Renal pelvis (tissue), 4 donors: ENCODE measurements around the gene SLC35F3. TPM values are rescaled to one million over a fixed set of nuclear protein-coding genes. Genes with fewer than 3 reads are reported as not detected.

Source experiments
- DNase-seq: peaks from one replicate; pipeline ENCODE4 v3.0.0-alpha.2; 2013
- polyA plus RNA-seq, 3 donors: library from polyadenylated mRNA; unstranded; fragments of 120-200 nt; gene quantifications; one replicate each; pipeline ENCODE4 v1.2.1, GENCODE V29; 2013; ENCODE audit not compliant: insufficient read length in 3 of 3

Gene SLC35F3
- polyA plus RNA-seq, 3 donors = 0.31 to 0.51 (median 0.49) TPM

DNA sequence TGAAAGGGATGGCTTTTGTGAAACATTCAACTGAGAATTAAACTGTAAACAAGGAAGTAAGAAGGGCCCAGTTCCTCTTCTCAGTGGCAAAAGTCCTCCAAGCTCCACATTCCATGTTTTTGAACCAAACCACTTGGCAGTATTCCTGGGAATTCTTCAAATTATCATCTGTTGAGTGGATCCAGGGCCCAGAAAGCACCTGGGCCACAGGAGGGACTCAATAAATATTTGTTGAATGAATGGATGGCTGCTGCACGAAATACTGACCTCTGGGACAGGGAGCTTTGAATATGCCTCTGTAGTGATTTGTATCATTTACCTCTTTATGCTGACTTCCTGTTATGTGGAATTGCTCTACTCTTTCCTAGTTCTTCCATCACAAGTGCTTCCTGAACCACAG is 4.7 kb downstream of the SLC35F3 start:
- no peak for DNase-seq

DNA sequence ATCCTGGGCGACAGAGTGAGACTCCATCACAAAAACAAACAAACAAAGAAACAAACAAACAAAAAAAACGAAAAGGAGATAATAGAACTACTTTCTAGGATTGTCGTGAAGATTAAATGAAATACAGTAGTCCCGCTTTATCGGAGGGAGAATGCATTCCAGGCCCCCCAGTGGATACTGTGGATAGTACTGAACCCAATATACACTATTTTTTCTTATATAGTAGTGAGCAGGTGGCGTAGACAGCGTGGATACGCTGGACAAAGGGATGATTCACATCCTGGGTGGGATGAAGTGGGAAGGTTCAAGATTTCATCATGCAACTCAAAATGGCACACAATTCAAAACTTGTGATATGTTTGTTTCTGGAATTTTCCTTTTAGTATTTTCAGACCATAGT is 8.0 kb downstream of the SLC35F3 start:
- DNase-seq = no peak

DNA sequence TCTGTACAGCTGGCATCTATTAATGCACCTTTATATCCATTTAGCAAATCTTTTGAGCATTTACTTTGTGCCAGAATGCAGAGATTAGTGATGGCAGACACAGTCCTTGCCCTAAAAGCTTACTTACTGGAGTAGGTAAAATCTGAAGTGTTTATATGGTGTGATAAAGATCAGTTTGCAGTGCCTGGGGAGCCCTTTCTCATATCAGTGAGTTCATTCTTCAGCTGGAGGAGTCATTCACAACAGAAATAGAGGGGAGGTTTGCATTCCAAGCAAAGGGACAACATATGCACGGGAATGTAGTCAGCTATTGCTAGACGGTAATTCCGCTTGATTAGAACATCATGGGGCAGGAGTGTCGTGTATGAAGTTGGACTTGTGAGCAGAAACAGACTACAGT is 8.4 kb downstream of the SLC35F3 start:
- DNase-seq = no peak

DNA sequence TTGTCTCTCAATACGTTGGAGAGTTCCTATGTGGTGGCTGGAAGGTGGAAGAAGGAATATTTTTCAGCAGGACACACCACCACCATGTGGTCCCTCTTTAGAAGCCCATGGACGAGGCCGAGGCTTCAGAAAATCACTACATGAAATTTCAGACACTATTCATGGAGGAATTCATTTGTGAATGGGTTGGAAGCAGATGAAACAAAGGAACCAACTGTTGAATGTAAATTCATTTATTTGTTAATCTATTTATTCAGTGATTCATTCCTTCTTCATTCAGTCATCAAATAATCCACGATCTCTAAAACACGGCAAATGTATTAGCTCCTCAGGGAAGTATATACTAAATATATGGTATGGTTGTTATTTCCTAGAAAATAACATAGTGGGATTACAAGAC is 12.2 kb downstream of the SLC35F3 start:
- DNase-seq = no peak

DNA sequence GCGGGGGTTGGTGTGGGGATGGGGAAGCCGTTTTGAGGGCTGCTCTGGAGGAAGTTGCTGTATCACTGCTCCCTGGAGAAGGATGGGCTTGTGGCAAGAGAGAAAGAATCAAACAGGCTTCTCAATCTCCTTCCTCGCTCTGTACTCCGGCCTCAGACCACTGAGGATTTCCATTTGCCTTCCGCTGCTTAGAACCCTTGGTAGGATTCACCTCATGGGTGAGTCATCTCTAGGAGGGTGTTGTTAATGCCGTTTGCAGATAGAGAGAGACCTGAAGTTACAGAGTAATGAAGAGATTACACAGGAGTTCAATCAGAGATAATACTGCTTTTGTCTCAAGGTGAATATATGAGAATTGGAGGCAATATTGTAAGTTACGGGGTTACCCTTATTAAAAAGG is 15.3 kb downstream of the SLC35F3 start:
- no peak for DNase-seq

DNA sequence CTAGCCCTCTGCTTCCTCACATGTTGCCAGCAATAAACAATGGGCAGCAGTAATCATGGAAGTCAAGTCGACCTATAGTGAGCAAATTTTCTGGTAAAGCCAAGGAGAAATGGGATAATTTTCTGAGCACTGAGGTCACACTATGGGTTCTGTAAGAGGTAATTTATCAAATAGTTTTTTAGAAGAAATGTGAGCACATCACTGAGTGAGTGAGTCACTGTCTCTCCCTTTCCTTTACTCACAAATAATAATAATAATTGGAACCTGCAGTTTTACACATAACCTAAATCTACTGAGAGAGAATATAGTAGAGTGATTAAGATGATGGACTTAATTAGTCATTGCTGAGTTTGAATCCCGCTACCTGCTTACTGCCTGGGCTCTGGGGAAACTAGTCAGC is 23.6 kb downstream of the SLC35F3 start:
- no peak for DNase-seq

DNA sequence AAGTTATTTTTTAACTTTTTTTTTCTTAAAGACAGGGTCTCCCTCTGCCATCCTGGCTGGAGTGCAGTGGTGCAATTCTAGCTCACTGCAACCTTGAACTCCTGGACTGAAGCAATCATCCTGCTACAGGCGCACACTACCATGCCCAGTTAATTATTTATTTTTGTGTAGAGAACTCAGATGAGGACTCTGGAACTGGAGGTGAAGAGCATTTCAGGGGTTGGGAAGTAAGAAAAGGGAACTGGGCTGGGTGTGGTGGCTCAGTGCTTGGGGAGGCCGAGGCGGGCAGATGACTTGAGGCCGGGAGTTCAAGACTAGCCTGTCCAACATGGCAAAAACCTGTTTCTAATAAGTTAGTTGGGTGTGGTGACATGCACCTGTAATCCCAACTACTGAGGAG is 28.9 kb downstream of the SLC35F3 start:
- no peak for DNase-seq

DNA sequence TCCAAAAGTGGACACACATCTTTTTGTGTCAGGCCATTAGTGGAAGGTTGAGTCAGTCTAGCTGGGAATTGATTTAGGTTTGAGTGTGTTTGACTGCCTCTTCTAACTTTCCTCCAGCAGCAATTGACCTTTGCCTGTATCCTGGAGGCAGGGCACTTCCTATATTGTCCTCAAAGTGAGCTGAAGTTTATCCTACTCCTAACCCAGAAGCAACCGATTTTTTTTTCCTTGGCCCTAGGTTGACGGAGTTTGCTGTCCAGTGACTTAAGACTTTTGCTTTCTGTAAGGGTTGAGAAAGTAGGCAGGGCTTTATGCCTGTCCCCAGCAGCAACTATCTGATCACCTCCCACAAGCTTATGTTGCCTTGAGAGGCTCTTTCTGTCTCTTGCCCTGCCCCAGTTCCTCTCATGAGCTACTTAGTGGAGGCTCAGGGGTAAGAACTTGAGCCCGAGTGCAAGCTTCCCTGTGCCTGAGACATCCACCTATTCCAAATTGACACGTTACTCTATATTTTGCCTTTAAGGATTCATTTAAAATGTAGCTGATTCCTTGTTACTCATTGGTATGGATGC is 30.9 kb downstream of the SLC35F3 start:
- DNase-seq = no peak

DNA sequence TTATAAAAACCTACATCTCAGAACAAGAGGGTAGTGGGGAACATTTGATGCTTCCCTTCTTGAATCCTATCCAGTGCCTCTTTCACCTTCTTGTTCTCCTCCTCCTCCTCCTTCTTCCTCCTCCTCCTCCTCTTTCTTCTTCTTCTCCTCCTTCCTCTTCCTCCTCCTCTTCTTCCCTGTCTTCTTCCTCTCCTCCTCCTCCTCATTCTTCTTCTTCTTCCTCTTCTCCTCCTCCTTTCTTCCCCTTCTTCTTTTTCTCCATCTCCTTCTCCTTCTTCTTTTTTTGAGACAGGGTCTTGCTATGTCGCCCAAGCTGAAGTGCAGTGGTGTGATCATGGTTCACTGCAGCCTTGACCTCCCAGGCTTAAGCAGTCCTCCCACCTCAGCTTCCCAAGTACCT is 31.9 kb downstream of the SLC35F3 start:
- no peak for DNase-seq

DNA sequence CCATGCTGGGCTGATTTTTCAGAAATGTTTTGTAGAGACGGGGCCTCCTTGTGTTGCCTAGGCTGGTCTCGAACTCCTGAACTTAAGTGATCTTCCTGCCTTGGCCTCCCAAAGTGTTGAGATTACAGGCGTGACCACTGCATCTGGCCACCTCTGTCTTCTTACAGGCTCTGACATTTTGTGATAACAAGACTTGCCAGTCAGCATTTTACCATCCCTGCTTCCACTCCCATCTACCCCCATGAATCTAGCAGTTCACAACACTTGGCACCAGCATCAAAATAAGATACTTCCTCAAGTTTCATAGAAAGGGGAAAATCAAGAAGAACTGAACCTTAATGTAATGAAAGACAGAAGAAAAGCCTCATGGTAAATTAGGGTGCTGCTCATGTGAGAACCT is 32.4 kb downstream of the SLC35F3 start:
- DNase-seq = no peak

DNA sequence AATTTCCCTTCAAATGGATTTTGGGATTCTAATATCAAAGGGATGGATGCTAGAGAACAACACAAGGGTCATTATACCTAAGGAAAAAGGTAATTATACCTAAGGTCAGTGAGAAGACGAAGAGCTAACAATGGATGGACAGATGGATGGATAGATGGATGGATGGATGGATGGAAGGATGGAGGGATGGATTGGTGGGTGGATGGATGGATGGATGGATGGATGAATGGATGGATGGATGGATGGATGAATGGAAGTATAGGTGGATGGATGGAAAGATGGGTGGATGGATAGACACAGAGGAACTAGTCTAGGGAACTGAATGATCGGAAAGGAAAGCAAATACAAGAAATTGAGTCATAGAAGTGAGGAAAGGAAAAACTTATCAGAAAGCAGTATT is 34.0 kb downstream of the SLC35F3 start:
- DNase-seq = no peak

DNA sequence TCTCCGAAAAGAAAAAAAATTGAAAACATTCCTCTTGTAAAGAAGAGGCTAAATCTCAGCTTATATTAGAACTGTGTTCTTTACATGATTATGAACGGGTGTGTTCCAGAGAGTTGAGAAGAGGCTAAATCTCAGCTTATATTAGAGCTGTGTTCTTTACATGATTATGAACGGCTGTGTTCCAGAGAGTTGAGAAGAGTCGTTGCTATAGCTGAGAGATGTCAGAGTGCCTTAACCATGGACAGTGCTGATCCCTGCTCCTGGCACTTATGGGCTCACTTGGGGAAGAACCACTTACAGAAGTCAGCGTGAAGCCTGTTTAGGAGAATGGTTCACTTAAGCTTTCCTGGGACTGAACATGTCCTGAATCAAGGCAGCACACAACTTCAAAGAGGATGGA is 35.0 kb downstream of the SLC35F3 start:
- no peak for DNase-seq

DNA sequence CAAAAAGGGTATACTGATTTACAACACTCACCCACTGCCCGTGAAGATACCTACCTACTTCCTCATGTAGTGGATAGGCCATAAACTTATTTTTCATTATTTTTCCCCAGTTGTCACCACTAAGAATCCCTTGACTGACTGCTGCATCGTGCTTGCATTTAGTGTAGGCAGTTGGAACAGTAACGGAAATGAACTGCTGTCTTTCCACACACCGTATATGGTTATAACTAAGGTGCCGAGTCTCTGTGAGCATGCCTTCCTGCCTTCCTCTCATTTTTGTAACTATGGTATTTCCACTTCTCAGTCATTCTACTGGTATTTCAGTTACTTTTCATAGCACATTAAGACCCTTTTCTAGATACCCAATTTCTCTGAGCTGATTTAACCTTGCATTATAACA is 36.4 kb downstream of the SLC35F3 start:
- DNase-seq = no peak

DNA sequence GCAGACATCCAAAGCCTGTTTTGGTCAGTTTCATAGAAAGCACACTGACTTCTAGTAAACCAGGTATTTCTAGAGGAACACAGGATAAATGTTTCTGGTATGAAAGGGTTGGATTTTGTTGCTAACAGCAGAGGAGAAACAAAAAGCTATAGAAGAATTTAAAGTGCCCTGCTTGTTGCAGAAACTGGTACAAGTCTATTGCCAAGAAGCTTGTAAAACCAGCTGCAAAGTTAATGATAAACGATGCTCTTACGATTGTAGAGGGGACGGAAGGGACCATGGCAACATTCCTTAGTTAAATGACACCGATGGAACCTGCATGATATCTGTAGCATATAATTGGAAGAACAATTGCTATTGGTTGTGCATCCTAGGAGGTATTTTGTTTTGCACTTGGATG is 40.1 kb downstream of the SLC35F3 start:
- DNase-seq = no peak

DNA sequence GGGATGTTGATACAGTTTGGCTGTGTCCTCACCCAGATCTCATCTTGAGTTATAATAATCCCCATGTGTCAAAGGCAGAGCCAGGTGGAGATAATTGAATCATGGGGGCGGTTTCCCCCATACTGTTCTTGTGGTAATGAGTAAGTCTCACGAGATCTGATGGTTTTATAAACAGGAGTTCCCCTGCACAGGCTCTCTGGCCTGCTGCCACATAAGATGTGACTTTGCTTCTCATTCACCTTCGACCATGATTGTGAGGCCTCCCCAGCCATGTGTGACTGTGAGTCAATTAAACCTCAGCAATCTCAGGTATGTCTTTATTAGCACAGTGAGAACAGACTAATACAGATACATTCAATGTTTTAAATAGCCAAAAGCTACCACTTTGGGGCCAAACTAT is 41.1 kb downstream of the SLC35F3 start:
- no peak for DNase-seq

DNA sequence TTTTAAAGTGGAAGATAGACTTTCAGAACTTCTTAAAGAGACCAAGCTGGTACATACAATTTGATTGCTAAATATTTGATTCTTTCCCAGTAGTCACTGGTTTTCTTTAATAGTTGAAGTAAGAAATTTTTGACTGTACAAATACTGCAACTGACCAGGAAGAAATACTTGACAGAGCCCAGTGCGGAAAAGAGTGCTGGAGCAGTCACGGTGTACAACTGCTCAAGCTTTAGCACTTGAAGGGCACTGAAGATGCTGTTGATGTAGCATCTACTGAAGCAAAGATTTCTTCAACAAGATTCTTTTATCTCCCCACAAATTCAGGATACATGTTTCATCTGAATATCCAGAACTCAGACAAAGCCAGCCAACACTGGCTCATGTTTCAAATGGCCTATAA is 41.5 kb downstream of the SLC35F3 start:
- no peak for DNase-seq

DNA sequence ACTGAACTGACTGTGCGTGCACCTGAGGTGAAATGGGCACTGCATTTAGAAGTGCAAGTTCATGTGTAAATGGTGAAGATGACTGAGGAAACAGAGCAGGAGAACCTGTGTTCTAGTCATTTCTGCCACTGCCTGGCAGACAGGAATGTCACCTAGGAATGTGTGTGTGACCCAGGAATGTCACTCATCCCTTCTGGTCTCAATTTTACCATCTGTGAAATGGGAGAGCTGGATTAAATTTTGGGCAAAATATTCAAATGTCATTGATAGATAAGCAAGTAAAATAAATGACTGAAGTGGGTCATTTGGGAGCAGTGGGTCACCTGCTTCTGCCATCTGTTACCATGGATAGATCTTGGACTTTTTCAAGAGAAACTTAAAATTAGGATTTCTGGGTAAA is 42.2 kb downstream of the SLC35F3 start:
- no peak for DNase-seq

DNA sequence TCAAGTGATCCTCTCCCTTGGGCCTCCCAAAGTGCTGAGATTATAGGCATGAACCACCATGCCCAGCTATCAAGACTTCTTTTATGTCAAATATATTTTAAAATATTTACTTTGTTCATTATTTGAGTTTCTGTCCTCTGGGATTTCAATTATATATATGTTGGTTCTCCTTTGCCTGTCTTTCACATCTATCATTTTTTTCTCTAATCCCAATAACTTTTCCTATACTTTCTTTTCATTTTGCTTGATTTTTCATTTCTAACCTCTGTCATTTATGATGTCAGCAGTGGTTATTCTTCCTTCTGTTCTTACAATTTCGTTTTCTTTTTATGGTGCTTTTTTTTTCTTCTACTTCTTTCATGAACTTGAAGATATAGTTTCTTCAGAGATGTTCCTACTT is 47.3 kb downstream of the SLC35F3 start:
- no peak for DNase-seq

DNA sequence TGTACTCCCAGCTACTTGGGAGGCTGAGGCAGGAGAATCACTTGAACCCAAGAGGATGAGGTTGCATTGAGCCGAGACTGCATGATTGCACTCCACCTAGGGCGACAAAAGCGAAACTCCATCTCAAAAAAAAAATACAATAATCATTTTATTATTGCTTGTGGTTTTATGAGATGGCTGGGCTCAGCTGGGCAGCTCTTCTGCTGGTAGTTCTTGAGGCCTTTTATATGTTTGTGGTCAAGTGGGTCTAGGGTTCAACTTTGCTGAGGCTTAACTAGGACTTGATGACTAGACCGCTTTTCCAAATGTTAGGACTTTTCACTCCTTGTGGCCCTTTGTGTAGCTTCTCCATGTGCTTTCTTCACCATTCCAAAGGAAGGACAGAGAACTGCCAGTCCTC is 53.2 kb downstream of the SLC35F3 start:
- DNase-seq = no peak

DNA sequence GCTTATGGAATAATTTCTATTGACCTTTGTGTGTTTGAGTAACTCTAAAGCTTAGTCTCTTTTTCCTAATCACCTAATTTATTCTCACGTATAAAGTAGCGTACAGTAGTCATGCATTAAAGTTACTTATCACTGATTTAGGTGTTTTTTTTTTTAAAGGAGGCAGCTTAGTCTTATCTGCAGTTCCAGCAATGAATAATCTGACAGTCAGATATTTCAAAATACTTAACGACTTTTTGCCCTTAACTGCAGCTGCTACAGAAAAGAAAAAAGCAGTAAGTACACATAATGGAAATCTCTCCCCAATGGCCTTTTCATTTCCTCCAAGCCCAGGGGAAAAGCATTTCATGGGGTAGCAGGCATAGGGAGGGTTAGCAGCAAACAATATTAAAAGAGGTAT is 54.6 kb downstream of the SLC35F3 start:
- peak; percentile 44 for DNase-seq

DNA sequence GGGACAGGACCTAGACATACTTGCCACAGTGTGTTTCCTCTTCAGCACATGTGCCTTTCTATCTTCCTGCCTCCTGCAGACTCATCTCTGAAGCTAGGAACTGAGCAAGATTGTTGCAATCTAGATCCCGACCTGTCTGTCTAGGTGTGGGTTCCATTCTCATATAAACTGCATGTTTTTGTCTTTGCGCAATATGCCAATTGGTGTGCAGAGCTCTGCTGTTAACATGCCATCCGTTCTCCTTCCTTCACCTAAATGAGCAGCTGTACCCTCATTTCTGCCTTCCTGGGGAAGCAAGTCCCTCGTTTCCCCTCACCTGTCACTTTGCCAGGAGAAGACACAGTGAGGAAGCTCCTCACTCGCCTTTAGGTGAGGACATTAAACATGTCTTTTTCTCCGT is 55.5 kb downstream of the SLC35F3 start:
- DNase-seq = no peak

DNA sequence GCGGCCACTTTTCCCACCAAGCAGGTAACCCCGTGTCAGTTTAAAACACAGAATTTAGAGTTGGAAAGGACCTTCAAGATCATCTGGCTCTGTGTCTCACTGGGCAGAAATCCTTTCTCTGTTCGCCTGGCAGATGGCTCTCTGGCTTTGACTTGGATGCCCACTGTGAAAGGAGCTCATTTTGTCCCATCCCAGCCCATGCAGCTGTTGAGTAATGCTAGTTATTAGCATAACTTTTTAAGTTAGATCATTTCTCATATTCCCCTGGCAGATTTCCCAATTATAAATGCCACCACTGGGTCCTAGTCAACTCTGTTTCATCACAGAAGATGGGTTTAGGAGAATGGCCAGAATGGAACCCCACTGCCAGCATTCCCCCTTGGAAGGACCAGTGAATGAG is 55.9 kb downstream of the SLC35F3 start:
- no peak for DNase-seq

DNA sequence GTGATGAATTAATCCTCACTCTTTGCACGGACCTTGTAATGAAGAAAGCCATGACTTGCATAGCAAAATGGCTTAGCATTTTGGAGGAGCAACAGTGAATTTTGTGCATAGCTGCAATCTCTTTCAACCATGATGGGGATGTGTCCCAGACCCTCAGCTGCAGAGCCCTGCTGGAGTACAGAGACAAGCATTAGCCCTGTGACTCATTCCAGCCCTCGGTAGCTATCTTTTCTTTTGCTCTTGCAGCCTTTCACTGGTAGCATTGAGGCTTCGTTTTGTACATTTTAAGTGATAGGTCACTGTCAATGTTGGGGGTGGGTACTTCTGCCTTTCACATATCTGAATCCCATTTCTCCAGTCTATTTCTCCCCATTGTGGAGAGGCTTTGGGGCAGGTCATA is 58.4 kb downstream of the SLC35F3 start:
- no peak for DNase-seq

DNA sequence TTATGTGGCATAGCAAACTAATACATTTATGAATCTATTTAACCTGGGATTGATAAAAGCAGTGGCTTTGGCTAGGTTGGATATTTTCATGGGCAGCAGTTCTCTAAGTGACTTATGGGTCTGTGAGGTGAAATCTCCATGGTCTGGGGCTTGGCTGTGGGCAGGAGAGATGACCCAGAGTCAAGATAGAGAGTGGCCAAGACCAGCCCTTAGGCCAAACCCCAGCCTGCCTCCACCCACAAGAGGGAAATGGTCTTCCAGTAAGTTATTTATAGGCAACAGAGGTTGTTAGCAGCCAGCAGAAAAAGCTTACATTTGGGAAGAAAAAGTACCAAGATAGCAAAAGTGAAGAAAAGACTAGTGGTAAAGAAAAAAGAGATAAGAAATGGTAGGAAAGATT is 61.4 kb downstream of the SLC35F3 start:
- DNase-seq = no peak

DNA sequence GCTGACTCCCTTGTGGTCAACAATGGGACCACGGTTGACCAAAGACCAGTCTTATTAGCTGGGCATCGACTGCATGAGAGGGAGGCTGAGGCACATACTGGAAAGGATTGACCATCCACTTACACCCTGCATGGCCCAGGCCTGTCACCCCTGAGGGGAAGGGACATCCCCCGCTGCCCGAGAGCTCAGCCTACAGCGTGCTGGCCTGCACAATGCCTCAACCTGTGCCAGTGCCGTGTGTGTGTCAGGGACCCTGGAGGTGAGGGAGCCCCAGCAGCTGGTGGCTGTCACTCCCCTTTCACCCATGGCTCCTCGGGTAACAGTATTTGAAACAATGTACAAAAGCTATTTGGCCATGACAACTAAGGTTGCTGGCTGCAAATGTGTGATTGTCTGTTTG is 67.3 kb downstream of the SLC35F3 start:
- no peak for DNase-seq
